Activated effector memory CD4-positive, alpha-beta T cell treated with Interleukin-2 at 50 U/mL for 16 hours (primary cell): ENCODE data around the gene ADGRD1.

ENCODE experiments used
- DNase-seq: peaks from one replicate; pipeline ENCODE4 v3.0.0-alpha.2; 2020

Gene ADGRD1

GRCh38 chr12:131141514-131141913 is 187.8 kb downstream of the ADGRD1 start:
- DNase-seq = no peak

- DNase-seq = no peak
Measured at GRCh38 chr12:131142891-131143657, 189.4 kb downstream of the ADGRD1 start.

GRCh38 chr12:131146173-131146675 is 192.5 kb downstream of the ADGRD1 start:
- DNase-seq = no peak

GRCh38 chr12:131147293-131147692 is 193.6 kb downstream of the ADGRD1 start:
- DNase-seq = no peak

GRCh38 chr12:131147894-131148293 is 194.2 kb downstream of the ADGRD1 start:
- no peak for DNase-seq

GRCh38 chr12:131151558-131152345 is 198.0 kb downstream of the ADGRD1 start:
- no peak for DNase-seq

GRCh38 chr12:131152587-131152986 is 198.9 kb downstream of the ADGRD1 start:
- no peak for DNase-seq

GRCh38 chr12:131153016-131153415 is 199.3 kb downstream of the ADGRD1 start:
- DNase-seq = no peak

- DNase-seq = no peak
Measured at GRCh38 chr12:131153956-131154355, 200.2 kb downstream of the ADGRD1 start.

GRCh38 chr12:131155131-131155530 is 201.4 kb downstream of the ADGRD1 start:
- DNase-seq = no peak

- no peak for DNase-seq
Measured at GRCh38 chr12:131157743-131158142, 204.0 kb downstream of the ADGRD1 start.

GRCh38 chr12:131159660-131160059 is 206.0 kb downstream of the ADGRD1 start:
- DNase-seq = no peak

- DNase-seq = no peak
Measured at GRCh38 chr12:131162113-131162512, 208.4 kb downstream of the ADGRD1 start.

GRCh38 chr12:131163189-131163738 is 209.6 kb downstream of the ADGRD1 start:
- no peak for DNase-seq

- DNase-seq = no peak
Measured at GRCh38 chr12:131164096-131164872, 210.6 kb downstream of the ADGRD1 start.

GRCh38 chr12:131166717-131167116 is 213.0 kb downstream of the ADGRD1 start:
- no peak for DNase-seq

- no peak for DNase-seq
Measured at GRCh38 chr12:131167334-131167733, 213.6 kb downstream of the ADGRD1 start.

GRCh38 chr12:131171029-131171428 is 217.3 kb downstream of the ADGRD1 start:
- no peak for DNase-seq

- DNase-seq = no peak
Measured at GRCh38 chr12:131174901-131175300, 221.2 kb downstream of the ADGRD1 start.

GRCh38 chr12:131176266-131176665 is 222.6 kb downstream of the ADGRD1 start:
- no peak for DNase-seq

GRCh38 chr12:131176926-131177325 is 223.2 kb downstream of the ADGRD1 start:
- DNase-seq = no peak

GRCh38 chr12:131177599-131177998 is 223.9 kb downstream of the ADGRD1 start:
- no peak for DNase-seq

GRCh38 chr12:131187602-131188001 is 233.9 kb downstream of the ADGRD1 start:
- no peak for DNase-seq
